ENCODE data around the gene BCAT1. TPM values are rescaled to one million over a fixed set of nuclear protein-coding genes. Genes with fewer than 3 reads are reported as not detected.

The BCAT1 gene
- total RNA-seq, 6 experiments from 2014 or later: 0.86 to 6.0 (median 2.7) TPM

GRCh38 chr12:24884911-24885310, 64.0 kb downstream of the BCAT1 start:
- ATAC-seq (no peak), DNase-seq (no peak)
- Histone ChIP-seq H3K4me3 (no peak overlapping the region), H3K36me3 (no peaks in the 10 kb centered on the region), H3K27me3 (no peaks in the 10 kb centered on the region), H3K9me3 (no peaks in the 10 kb centered on the region), H3K4me1 (no peaks in the 10 kb centered on the region), H3K27ac (no peak overlapping the region)
- 92% methylated on average over 3 of the region's 3 CpGs for WGBS (ENCODE audit: insufficient coverage, low coverage, low lambda C conversion rate, missing lambda C conversion rate)
- TF ChIP-seq POLR2A (IDR thresholded peaks at IDR 0.05): no peak
- TF ChIP-seq, protein P1, sequence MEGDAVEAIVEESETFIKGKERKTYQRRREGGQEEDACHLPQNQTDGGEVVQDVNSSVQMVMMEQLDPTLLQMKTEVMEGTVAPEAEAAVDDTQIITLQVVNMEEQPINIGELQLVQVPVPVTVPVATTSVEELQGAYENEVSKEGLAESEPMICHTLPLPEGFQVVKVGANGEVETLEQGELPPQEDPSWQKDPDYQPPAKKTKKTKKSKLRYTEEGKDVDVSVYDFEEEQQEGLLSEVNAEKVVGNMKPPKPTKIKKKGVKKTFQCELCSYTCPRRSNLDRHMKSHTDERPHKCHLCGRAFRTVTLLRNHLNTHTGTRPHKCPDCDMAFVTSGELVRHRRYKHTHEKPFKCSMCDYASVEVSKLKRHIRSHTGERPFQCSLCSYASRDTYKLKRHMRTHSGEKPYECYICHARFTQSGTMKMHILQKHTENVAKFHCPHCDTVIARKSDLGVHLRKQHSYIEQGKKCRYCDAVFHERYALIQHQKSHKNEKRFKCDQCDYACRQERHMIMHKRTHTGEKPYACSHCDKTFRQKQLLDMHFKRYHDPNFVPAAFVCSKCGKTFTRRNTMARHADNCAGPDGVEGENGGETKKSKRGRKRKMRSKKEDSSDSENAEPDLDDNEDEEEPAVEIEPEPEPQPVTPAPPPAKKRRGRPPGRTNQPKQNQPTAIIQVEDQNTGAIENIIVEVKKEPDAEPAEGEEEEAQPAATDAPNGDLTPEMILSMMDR (IDR thresholded peaks at IDR 0.05): no peak
- intact Hi-C loops (cut with DNase I): no loop called here

- H3K4me3 ChIP-seq: no peak overlapping the region
- no peak for DNase-seq
- H3K4me1 ChIP-seq: no peaks in the 10 kb centered on the region
- H3K27me3 ChIP-seq: no peaks in the 10 kb centered on the region
- 89% methylated on average over 3 of the region's 4 CpGs for WGBS (ENCODE audit: insufficient coverage, low coverage, low lambda C conversion rate, missing lambda C conversion rate)
- no peaks in the 10 kb centered on the region for H3K36me3 ChIP-seq
- H3K27ac ChIP-seq: no peak overlapping the region
- no peaks in the 10 kb centered on the region for H3K9me3 ChIP-seq
- intact Hi-C loops (cut with DNase I): no loop called here
- no peak for ATAC-seq
- no peak for TF ChIP-seq POLR2A (IDR thresholded peaks at IDR 0.05)
- TF ChIP-seq, protein P1 (IDR thresholded peaks at IDR 0.05): no peak
Measured at GRCh38 chr12:24881724-24882371, 67.1 kb downstream of the BCAT1 start.

- intact Hi-C loops (cut with DNase I): no loop called here
- Histone ChIP-seq H3K4me3 (no peak overlapping the region), H3K27ac (no peak overlapping the region), H3K9me3 (no peaks in the 10 kb centered on the region), H3K4me1 (no peaks in the 10 kb centered on the region), H3K36me3 (no peaks in the 10 kb centered on the region), H3K27me3 (no peaks in the 10 kb centered on the region)
- no peak for ATAC-seq
- no peak for DNase-seq
- WGBS (ENCODE audit: insufficient coverage, low coverage, low lambda C conversion rate, missing lambda C conversion rate): 84% methylated on average over 8 of the region's 8 CpGs
- TF ChIP-seq, protein P1 (IDR thresholded peaks at IDR 0.05): no peak
- TF ChIP-seq POLR2A (IDR thresholded peaks at IDR 0.05): no peak
Measured at GRCh38 chr12:24881227-24881626, 67.7 kb downstream of the BCAT1 start.

DNA sequence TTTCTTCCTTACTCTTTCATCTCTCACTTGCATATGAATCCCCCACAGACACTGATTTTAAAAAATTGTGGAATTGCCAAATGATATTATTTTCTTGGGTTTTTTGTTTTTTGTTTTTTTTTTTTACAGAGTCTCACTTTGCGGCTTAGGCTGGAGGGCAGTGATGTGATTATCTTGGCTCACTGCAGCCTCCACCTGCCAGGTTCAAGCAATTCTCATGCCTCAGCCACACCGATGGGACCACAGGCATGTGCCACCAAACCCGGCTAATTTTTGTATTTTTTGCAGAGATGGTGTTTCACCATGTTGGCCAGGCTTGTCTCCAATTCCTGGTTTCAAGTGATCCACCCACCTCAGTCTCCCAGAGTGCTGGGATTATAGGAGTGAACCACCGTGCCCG, 68.2 kb downstream of the BCAT1 start:
- no peak for ATAC-seq
- no peak for DNase-seq
- WGBS (ENCODE audit: insufficient coverage, low coverage, low lambda C conversion rate, missing lambda C conversion rate): 98% methylated on average over 5 of the region's 5 CpGs
- Histone ChIP-seq H3K27me3 (no peaks in the 10 kb centered on the region), H3K4me3 (no peak overlapping the region), H3K27ac (no peak overlapping the region), H3K4me1 (no peaks in the 10 kb centered on the region), H3K36me3 (no peaks in the 10 kb centered on the region), H3K9me3 (no peaks in the 10 kb centered on the region)
- no peak for TF ChIP-seq POLR2A (IDR thresholded peaks at IDR 0.05)
- TF ChIP-seq, protein P1 (IDR thresholded peaks at IDR 0.05): no peak
- intact Hi-C loops (cut with DNase I): no loop called here
